Nucleus accumbens (tissue), 56 donors: ENCODE data around the gene PJA1.

ENCODE experiments used
- DNase-seq, 56 donors: peaks; one replicate each; lab custom pipeline; 2025; lab: John Stamatoyannopoulos, UW

The PJA1 gene

DNA sequence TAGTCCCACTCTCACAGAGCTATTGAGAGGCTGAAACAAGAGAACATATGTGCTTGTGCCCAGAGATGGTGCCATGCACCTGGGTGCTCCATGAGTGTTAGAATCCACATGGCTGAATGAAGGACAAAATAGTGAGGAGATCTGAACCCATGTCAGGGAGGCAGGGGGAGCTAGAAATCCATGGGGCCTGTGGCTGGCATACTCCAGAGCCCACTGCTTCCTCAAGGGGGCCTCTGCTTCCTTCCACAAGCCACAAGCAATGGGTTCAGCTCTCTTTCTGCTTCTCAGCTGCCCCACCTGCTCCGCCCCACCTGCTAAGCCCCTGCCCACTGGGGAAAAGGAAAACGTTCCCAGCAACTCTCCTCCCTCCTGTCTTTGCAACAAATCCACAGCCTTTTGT, 46.1 kb downstream of the PJA1 start:
- no peak for DNase-seq

DNA sequence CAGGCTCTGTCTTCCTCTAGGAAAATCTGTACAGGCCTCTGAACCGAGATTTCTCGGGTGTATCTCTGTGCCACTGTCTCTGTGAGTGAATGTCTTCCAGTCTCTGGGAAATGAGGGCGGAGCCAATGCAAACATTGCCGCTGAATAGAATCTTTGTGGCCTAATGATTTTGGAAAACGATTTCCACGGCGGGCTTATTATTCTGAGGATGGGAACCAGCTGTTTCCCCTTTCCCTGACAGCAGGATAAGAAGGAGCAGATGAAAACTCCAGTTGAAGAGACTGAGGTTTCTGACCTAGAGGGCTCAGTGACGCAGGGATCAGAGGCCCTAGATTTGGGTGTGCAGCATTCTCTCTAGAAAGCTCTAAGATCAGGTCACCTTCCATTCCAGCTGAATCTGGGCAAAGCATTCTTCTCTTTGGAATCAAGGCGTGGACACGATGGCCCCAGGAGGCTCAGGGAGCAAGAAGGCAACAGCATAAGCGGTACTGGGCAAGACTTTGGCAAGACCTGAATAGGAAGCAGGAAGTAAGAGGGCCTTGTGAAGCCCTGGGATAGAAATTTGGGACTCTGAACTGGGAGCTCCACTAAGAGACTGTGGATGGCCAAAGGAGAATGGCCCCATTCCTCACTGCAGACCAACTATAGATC, 47.3 kb downstream of the PJA1 start:
- DNase-seq = no peak

DNA sequence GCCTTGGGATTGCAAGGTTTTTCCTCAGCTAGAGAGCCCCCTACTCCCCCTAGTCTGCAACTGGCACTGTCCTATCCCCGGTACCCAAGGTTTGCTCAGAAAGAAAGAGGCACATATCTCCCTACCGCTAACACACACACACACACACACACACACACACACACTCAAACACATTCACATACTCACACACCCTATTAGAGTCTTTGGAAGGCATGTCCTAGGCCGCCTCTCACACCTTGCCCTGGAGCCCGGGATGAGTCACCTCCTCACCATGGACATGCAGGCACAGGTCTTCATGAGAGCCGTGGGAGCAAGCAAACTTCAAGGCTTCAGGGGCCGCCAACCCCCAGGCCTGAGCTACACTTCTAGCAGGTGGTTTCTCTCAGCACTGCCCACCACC, 49.2 kb downstream of the PJA1 start:
- no peak for DNase-seq

DNA sequence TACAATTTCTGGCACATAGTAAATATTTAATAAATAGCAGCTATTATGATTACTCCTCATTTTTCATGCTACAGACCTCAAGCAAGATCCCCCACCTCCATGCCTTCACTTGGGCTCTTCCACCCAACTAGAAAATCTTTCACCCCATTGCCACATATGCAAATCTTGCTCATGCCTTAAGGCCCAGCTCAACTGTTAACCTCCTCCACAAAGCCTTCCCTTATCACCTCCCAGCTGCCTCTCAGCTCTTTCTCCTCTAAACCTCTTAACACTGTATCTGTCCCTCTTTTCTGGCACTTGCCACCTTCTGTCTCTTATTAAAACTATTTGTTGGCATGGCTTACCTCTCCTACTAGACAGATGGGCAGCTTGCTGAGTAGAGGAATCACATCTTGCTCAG, 51.5 kb downstream of the PJA1 start:
- DNase-seq = no peak
